ENCODE results near the gene SPECC1. TPM values are rescaled to one million over a fixed set of nuclear protein-coding genes. Genes with fewer than 3 reads are reported as not detected.

SPECC1 gene
- total and polyA plus RNA-seq, 2 donors (not counting 1 experiment from before 2014, with no cell fraction given) = 13.4 to 30.9 TPM

DNA sequence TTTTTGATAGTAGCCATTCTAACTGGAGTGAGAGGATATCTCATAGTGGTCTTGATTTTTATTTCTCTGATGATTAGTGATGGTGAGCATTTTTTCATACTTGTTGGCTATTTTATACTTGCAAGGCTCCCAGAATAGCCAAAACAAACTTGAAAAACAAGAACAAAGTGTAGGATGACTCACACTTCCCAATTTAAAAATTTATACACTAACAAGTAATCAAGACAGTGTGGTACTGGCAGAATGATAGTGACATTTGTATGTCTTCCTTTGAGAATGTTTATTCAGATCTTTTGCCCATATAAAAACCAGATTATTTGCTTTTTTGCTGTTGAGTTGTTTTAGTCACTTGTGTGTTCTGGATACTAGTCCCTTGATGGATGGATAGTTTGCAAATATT, 17.8 kb downstream of the SPECC1 start:
- Histone ChIP-seq H3K4me1 (ENCODE audit: control insufficient read depth, extremely low read depth, insufficient read depth, low read length) (no peaks in the 10 kb centered on the region), H3K9ac (ENCODE audit: insufficient read depth, low read length) (no peak overlapping the region), H3K27ac (ENCODE audit: insufficient read depth, low read length) (no peak overlapping the region), H3K79me2 (ENCODE audit: control insufficient read depth, insufficient read depth, low read length) (no peaks in the 10 kb centered on the region), H3K4me2 (ENCODE audit: extremely low read depth, insufficient read depth, low read length) (no peak overlapping the region), H3K36me3 (ENCODE audit: control insufficient read depth, insufficient read depth, low read length) (no peaks in the 10 kb centered on the region), H3K27me3 (ENCODE audit: control insufficient read depth, insufficient read depth, low read length) (no peaks in the 10 kb centered on the region), H3K9me3 (ENCODE audit: control insufficient read depth, insufficient read depth, low read depth, low read length) (no peaks in the 10 kb centered on the region), H3K4me3 (replicated peaks in 1 of 4; ENCODE audit: control extremely low read depth in 1 of 4, insufficient read depth in 1 of 4, low read depth in 3 of 4, low read length in 4 of 4) (no peak overlapping the region), H2AFZ (ENCODE audit: low read length) (no peak overlapping the region), H4K20me1 (ENCODE audit: control insufficient read depth, extremely low read depth, insufficient read depth, low read length) (no peaks in the 10 kb centered on the region)
- no peak for TF ChIP-seq EZH2 (IDR thresholded peaks at IDR 0.05; ENCODE audit: low read length, missing control alignments)
- TF ChIP-seq, protein P1, sequence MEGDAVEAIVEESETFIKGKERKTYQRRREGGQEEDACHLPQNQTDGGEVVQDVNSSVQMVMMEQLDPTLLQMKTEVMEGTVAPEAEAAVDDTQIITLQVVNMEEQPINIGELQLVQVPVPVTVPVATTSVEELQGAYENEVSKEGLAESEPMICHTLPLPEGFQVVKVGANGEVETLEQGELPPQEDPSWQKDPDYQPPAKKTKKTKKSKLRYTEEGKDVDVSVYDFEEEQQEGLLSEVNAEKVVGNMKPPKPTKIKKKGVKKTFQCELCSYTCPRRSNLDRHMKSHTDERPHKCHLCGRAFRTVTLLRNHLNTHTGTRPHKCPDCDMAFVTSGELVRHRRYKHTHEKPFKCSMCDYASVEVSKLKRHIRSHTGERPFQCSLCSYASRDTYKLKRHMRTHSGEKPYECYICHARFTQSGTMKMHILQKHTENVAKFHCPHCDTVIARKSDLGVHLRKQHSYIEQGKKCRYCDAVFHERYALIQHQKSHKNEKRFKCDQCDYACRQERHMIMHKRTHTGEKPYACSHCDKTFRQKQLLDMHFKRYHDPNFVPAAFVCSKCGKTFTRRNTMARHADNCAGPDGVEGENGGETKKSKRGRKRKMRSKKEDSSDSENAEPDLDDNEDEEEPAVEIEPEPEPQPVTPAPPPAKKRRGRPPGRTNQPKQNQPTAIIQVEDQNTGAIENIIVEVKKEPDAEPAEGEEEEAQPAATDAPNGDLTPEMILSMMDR (conservative IDR thresholded peaks at IDR 0.05 in 1 of 2, IDR thresholded peaks at IDR 0.05 in 1 of 2; ENCODE audit: low read depth in 1 of 2, low read length in 2 of 2) = no peak
- DNase-seq (ENCODE audit: low read depth in 2 of 2) = no peak

DNA sequence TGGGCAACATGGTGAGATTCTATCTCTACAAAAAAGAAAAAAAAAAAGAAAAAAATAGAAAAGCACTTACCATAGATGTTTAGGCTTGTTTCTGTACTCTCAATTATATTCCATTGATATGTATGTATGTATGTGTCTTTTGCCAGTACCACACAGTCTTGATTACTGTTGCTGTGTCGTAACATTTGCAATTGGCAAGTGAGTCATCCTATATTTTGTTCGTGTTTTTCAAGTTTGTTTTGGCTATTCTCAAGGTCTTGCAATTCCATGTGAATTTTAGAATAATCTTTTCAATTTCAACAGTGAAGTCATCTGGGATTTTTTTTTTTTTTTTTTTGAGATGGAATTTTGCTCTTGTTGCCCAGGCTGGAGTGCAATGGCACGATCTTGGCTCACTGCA, 19.3 kb downstream of the SPECC1 start:
- Histone ChIP-seq H3K79me2 (ENCODE audit: control insufficient read depth, insufficient read depth, low read length) (no peaks in the 10 kb centered on the region), H3K9ac (ENCODE audit: insufficient read depth, low read length) (no peak overlapping the region), H3K4me1 (ENCODE audit: control insufficient read depth, extremely low read depth, insufficient read depth, low read length) (no peaks in the 10 kb centered on the region), H3K27me3 (ENCODE audit: control insufficient read depth, insufficient read depth, low read length) (no peaks in the 10 kb centered on the region), H3K4me3 (replicated peaks in 1 of 4; ENCODE audit: control extremely low read depth in 1 of 4, insufficient read depth in 1 of 4, low read depth in 3 of 4, low read length in 4 of 4) (no peak overlapping the region), H3K27ac (ENCODE audit: insufficient read depth, low read length) (no peak overlapping the region), H2AFZ (ENCODE audit: low read length) (no peak overlapping the region), H3K36me3 (ENCODE audit: control insufficient read depth, insufficient read depth, low read length) (no peaks in the 10 kb centered on the region), H3K9me3 (ENCODE audit: control insufficient read depth, insufficient read depth, low read depth, low read length) (no peaks in the 10 kb centered on the region), H4K20me1 (ENCODE audit: control insufficient read depth, extremely low read depth, insufficient read depth, low read length) (no peaks in the 10 kb centered on the region), H3K4me2 (ENCODE audit: extremely low read depth, insufficient read depth, low read length) (no peak overlapping the region)
- peak in 1 of 2 donors; percentile 66 for DNase-seq (ENCODE audit: low read depth in 2 of 2)
- no peak for TF ChIP-seq EZH2 (IDR thresholded peaks at IDR 0.05; ENCODE audit: low read length, missing control alignments)
- TF ChIP-seq, protein P1 (conservative IDR thresholded peaks at IDR 0.05 in 1 of 2, IDR thresholded peaks at IDR 0.05 in 1 of 2; ENCODE audit: low read depth in 1 of 2, low read length in 2 of 2) = no peak

GRCh38 chr17:20032636-20033035, 23.5 kb downstream of the SPECC1 start:
- H3K79me2 ChIP-seq (ENCODE audit: control insufficient read depth, insufficient read depth, low read length) = no peaks in the 10 kb centered on the region
- H3K9ac ChIP-seq (ENCODE audit: insufficient read depth, low read length) = no peak overlapping the region
- H3K27me3 ChIP-seq (ENCODE audit: control insufficient read depth, insufficient read depth, low read length) = no peaks in the 10 kb centered on the region
- H3K4me1 ChIP-seq (ENCODE audit: control insufficient read depth, extremely low read depth, insufficient read depth, low read length) = no peaks in the 10 kb centered on the region
- no peaks in the 10 kb centered on the region for H4K20me1 ChIP-seq (ENCODE audit: control insufficient read depth, extremely low read depth, insufficient read depth, low read length)
- no peak overlapping the region for H3K27ac ChIP-seq (ENCODE audit: insufficient read depth, low read length)
- H3K36me3 ChIP-seq (ENCODE audit: control insufficient read depth, insufficient read depth, low read length) = no peaks in the 10 kb centered on the region
- no peaks in the 10 kb centered on the region for H3K9me3 ChIP-seq (ENCODE audit: control insufficient read depth, insufficient read depth, low read depth, low read length)
- no peak overlapping the region for H2AFZ ChIP-seq (ENCODE audit: low read length)
- DNase-seq (ENCODE audit: low read depth in 2 of 2) = no peak
- no peak overlapping the region for H3K4me2 ChIP-seq (ENCODE audit: extremely low read depth, insufficient read depth, low read length)
- no peak overlapping the region for H3K4me3 ChIP-seq (replicated peaks in 1 of 4; ENCODE audit: control extremely low read depth in 1 of 4, insufficient read depth in 1 of 4, low read depth in 3 of 4, low read length in 4 of 4)
- no peak for TF ChIP-seq EZH2 (IDR thresholded peaks at IDR 0.05; ENCODE audit: low read length, missing control alignments)
- TF ChIP-seq, protein P1 (conservative IDR thresholded peaks at IDR 0.05 in 1 of 2, IDR thresholded peaks at IDR 0.05 in 1 of 2; ENCODE audit: low read depth in 1 of 2, low read length in 2 of 2) = no peak

All from fibroblast of lung (primary cell).